ENCODE measurements around the gene ESF1.

DNA sequence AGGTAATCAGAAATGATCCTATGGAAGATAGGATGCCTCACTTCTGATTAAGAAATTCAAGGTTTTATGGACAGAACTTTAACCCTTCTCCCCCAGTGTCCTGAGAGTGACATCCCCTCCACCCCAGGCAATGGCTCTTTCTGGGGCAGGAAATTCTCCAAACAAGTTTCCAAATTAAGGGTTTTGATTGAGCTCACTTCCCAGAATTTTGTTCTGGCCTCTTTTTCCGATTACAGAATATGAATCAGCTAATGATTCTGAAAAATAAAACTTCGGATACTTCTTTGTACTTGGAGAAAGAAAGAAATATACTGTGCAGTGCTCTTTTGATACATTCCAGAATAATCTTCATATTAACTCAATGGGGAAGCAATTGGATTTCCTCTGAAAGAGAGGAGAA, 113.2 kb downstream of the ESF1 start:
- TF ChIP-seq, protein P1, sequence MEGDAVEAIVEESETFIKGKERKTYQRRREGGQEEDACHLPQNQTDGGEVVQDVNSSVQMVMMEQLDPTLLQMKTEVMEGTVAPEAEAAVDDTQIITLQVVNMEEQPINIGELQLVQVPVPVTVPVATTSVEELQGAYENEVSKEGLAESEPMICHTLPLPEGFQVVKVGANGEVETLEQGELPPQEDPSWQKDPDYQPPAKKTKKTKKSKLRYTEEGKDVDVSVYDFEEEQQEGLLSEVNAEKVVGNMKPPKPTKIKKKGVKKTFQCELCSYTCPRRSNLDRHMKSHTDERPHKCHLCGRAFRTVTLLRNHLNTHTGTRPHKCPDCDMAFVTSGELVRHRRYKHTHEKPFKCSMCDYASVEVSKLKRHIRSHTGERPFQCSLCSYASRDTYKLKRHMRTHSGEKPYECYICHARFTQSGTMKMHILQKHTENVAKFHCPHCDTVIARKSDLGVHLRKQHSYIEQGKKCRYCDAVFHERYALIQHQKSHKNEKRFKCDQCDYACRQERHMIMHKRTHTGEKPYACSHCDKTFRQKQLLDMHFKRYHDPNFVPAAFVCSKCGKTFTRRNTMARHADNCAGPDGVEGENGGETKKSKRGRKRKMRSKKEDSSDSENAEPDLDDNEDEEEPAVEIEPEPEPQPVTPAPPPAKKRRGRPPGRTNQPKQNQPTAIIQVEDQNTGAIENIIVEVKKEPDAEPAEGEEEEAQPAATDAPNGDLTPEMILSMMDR (IDR thresholded peaks at IDR 0.05; ENCODE audit: insufficient read depth, low read length): no peak
- TF ChIP-seq POLR2AphosphoS5 (IDR thresholded peaks at IDR 0.05; ENCODE audit: low read depth) (no peak), SPI1 (IDR thresholded peaks at IDR 0.05; ENCODE audit: borderline replicate concordance, low read depth) (no peak)
- TF ChIP-seq, protein P2, sequence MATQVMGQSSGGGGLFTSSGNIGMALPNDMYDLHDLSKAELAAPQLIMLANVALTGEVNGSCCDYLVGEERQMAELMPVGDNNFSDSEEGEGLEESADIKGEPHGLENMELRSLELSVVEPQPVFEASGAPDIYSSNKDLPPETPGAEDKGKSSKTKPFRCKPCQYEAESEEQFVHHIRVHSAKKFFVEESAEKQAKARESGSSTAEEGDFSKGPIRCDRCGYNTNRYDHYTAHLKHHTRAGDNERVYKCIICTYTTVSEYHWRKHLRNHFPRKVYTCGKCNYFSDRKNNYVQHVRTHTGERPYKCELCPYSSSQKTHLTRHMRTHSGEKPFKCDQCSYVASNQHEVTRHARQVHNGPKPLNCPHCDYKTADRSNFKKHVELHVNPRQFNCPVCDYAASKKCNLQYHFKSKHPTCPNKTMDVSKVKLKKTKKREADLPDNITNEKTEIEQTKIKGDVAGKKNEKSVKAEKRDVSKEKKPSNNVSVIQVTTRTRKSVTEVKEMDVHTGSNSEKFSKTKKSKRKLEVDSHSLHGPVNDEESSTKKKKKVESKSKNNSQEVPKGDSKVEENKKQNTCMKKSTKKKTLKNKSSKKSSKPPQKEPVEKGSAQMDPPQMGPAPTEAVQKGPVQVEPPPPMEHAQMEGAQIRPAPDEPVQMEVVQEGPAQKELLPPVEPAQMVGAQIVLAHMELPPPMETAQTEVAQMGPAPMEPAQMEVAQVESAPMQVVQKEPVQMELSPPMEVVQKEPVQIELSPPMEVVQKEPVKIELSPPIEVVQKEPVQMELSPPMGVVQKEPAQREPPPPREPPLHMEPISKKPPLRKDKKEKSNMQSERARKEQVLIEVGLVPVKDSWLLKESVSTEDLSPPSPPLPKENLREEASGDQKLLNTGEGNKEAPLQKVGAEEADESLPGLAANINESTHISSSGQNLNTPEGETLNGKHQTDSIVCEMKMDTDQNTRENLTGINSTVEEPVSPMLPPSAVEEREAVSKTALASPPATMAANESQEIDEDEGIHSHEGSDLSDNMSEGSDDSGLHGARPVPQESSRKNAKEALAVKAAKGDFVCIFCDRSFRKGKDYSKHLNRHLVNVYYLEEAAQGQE (IDR thresholded peaks at IDR 0.05; ENCODE audit: insufficient replicate concordance, low read depth): no peak
